Measurements from ENCODE around the gene TJAP1.
"Not testable (repeated sequence)": the region's sequence is repeated elsewhere in the genome, so short reads cannot be mapped to it uniquely, and the experiment has no call there.

TJAP1 gene

DNA sequence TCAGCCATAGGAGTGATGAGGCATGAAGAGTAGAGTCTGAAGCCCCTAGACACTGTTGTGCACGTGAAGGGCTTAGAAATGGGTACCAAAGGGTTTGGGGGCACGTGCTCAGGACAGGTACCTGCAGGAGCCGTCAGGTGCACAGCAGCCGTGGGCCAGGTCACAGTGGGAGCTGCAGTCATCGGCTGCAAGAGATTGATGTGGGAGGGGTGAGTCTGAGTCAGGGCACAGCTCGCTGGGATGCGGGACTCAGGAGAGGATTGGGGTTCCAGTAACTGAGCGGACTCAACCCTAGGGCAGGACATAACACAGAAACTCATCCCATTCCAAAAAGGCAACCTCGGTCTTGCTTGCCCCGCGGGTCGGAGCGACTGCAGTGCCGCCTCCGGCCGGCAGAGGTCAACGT lies 23.1 kb upstream of the TJAP1 start:
- DNase-seq: no peak

DNA sequence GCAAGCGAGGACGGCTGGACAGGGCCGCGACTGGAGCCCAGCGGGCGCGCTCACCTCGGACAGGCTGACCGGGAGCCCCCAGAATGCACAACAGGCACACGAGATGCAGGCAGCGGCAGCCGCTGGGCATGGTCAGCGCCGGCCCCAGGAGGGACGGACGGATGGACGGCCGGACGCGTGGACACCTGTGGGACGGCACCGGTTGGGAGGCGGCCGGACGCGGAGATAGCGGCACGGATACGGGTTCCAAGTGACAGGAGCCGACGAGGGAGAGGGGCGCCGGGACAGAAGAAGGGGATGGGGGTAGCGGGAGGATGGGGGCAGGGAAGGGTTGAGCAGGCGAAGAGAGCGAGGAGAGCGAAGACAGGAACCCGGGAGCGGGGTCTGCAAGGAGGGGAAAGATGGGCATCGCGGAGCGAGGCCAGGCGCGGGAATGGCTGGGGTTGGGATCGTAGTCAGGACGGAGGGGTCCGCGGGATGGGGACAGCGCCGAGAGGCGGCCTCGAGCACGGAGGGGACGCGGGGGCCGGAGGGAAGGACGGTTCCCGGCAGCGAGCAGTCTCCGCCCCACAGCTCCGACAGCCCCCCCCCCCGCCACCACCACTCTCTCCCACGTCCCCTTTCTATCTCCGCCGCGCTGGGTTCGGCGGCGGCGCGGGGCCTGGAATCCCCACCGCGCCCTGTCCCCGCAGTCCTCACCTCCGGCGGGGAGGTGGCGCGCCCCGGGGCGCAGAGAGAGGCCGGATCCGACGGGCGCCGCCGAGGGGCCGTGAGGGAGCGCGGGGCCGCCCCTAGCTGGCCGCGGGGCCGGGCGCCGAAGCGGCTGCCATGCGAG lies 22.5 kb upstream of the TJAP1 start:
- peak; percentile 57 for DNase-seq

DNA sequence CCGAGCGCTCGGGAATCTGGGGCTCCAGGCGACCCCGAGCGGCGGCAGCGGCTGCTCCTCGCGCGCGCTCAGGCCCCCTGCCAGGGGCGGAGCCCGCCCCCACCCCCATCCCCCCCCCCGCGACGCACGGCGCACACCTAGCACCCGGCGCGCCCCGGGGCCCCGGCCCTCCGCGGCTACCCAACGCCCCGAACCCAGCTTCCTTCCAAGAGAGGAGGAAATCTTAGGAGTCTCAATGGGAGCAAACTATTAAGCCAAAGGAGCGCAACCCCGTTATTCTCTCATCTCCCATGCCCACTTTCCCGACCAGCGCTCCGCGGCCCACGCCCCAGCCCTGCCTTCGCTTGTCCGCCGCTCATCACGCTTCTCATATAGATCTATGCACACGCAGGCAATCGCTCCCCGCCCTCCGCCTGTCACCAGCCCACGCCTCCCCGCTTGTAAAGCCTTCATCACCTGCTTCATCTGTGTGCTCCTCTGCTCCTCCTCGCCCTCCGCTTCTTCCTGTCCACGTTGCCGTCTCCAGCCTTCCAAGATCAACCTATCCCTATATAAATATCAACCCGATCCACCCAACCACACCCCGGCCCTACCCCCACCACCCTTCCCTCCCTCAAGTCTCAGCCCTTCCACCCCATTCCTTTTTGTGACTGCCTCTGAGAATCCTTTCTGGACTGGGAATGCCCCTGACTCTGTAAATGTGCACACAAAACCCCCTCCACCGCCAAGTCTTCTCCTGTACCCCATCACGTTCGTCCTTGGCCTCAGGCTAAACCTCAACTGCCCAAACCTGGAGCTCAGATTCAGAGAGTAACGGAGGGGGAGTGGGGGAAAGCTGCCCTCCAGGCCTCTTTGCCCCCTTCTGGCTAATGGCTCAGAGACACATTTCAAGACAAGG lies 21.6 kb upstream of the TJAP1 start, which contains the start of gene DLK2:
Gene DLK2 (minus strand): TSS at position 18 of the 898 bp plus-strand sequence. CDS start 723 bp downstream, outside the sequence.
- DNase-seq: peak; percentile 2

DNA sequence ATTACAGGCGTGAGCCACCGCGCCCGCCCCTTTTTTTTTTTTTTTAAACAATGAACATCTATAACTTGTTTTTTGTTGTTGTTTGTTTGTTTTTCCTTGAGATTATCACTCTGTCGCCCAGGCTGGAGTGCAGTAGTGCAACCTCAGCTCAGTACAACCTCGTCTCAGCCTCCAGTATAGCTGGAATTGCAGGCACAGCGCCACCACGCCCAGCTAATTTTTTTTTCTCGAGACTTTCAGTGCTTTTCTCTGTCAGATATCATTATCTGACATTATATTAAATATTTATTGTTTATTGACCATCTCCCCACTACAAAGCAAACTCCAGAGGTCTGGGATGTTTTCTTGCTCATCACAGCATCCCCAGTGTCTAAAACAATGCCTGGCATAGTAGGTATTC lies 19.7 kb upstream of the TJAP1 start:
- DNase-seq: no peak

DNA sequence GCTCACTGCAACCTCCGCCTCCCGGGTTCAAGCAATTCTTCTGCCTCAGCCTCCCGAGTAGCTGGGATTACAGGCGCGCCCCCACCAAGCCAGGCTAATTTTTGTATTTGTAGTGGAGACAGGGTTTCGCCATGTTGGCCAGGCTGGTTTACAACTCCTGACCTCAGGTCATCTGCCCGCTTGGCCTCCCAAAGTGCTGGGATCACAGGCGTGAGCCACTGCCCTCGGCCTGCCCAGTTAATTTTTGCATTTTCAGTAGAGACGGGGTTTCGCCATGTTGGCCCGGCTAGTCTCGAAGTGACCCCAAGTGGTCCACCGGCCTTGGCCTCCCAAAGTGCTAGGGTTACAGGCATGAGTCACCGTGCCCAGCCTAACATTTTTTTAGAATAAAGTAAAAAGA lies 19.2 kb upstream of the TJAP1 start:
- not testable (repeated sequence) for DNase-seq

DNA sequence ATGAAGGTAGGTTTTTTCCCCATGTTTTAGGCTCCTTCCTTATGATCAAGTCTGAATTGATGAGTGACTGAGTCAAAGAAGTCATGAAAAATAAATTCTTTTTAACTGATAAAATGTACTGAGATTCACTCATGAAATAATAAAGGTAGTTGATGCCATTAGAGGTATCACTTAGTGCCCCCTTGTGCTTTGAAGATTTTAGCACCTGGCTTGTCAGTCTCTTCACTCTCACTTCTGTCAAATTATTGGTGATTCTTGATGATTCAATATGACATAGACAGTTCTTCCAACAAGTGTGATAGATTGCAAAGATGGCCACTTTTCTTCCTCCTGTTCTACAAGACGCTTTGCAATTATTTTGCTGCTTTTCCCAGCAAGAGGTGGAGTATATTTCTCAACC lies 17.8 kb upstream of the TJAP1 start:
- DNase-seq: no peak

DNA sequence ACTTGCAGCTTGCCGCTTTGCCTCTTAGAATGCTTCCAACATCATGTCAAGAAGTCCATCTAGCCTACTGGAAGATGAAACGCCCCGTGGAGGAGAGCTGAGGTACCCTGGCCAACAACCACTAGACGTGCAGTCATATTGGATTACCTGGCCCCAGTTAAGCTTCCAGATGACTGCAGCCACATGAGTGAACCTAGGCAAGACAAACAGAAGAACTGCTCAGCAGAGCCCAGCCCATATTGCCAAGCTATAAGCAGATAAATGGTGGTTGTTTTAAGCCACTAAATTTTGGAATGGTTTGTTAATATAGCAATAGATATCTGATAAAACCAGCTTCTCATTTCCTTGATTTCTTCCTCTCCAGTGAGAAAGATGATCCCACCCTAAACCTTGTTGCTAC lies 17.3 kb upstream of the TJAP1 start:
- no peak for DNase-seq

DNA sequence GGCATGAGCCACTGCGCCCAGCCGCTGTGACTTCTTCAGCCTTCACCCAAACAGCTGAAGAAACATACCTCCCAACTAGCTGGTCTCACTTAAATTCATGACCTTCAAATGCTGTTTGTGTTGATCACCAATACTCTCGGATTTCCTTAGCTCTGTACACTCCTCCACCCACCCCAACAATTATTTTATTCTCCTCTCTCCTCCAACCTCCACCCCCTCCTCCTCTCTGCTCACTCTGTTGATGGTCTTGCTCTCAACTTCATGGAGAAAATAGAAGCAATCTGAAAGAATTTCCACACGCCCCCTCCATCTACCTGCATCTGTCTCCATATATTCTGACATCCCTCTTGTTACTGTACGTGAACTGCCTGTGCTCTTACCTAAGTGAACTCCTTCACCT lies 15.4 kb upstream of the TJAP1 start:
- no peak for DNase-seq

DNA sequence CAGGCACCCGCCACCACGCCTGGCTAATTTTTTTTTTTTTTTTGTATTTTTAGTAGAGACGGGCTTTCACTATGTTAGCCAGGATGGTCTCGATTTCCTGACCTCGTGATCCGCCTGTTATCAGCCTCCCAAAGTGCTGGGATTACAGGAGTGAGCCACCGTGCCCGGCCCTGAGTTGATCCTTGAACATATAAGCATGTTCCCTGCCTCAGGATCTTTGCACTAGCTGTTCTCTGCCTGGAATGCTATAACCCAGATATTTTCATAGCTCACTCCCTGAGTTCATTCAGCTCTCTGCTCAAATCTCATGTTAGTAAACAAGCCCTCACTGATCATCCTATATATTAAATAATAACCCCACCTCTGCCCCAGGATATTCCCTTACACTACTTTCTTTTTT lies 13.0 kb upstream of the TJAP1 start:
- no peak for DNase-seq

DNA sequence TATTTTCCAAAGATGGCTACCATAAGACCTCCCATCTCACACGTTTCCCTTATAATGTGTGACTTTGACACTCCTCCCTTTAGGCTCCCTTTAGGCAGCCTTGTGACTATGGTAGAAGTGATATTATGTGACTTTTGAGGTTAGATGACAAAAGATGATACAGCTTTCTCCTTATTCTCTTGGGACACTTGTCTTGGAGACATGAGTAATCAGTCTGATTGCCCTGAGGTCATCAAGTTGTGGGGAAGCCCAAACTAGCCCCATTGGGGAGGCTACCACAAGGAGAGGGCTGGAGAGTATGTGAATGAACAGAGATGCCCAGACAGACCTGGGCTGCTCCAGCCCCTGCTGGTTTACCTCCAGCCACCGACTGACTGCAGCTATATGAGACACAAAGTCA lies 11.4 kb upstream of the TJAP1 start:
- DNase-seq: no peak

DNA sequence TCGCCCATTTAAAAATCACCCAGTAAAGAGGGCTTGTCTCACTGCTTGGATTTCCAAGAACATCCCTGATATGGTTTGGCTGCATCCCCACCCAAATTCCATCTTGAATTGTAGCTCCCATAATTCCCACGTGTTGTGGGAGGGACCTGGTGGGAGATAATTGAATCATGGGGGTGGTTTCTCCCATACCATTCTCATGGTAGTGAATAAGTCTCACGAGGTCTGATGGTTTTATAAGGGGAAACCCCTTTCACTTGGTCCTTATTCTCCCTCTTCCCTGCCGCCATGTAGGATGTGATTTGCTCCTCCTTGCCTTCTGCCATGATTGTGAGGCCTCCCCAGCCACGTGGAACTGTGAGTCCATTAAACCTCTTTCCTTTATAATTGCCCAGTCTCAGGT lies 10.1 kb upstream of the TJAP1 start:
- DNase-seq: not testable (repeated sequence)

DNA sequence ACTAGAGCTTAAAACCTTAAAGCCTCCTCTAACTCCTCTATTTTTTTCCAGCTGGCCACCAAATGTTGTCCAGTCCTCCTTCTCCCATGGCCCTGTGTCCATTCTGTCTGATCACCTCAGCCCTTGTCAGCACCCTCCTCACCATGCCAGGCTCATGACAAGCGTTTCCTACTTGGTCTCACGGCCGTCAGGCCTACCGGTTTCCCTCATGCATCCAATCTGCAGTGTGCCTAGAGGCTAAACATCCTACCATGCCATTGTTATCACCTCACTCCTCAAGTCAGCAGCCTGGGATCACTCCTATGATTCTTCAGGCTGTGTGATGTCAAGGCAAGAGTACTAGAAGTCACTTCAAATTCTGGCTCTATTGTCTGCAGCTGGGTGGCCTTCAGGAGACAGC lies 9.6 kb upstream of the TJAP1 start:
- DNase-seq: no peak

DNA sequence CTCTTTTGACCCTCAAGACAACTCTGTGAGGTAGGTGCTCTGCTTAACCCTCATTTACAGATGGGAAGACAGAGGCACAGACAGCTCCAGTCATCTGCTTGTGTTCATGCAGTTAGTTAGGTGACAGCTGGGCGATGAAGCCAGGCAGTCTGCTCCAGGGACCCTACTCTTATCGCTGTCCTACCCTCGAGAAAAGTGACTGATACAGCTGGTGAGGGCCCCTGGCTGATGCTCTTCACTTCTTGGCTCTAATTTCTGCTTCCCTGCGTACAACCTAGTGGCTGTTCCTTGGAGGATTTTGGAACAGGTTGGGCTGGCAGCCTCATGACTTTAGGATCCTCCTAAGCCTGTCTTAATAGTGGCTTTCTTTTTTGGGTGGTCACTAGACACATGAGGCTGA lies 9.1 kb upstream of the TJAP1 start:
- DNase-seq: no peak

DNA sequence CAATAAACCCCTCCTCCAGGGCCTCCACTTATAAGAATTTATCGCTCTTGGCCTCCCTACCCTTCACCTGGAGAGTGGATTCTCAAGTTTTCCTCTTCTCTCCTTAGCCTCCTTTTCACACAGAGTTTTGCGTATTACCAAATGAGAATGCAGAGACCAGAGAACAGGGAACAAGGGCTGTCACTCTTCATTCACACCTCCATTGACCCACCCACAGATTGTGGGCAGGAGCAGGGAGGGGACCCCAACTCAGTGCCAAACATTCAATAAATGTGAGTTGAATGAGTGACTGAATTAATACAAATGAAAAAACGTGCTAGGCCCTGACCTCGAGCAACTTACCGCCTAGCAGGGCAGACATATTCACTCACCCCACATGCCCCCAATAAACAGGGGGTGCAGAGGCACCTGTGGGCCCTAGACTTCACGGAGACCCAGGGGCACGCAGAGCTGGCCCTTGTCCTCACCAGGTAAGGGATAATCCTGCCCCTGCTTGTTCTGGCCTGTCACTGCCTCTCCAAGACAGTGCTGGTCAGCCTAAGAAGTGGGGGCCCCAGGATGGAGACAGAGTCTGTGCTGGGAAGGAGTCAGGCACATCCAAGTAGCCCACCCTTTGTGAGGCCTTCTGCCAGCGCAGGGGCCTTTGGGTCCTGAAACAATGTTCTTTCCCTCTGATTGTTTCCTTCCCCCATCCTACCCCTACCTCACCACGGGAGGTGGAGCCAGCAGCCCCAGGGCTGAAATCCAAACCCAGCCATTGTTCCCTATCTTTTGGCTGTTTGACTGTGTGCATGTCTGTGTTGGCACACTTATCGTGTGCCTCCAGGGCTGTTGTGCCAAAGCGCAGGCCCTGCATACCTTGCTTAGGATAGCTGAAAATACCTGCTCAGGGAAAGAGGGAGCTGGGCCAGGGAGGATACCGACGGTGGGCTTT lies 8.4 kb upstream of the TJAP1 start:
- DNase-seq: no peak

DNA sequence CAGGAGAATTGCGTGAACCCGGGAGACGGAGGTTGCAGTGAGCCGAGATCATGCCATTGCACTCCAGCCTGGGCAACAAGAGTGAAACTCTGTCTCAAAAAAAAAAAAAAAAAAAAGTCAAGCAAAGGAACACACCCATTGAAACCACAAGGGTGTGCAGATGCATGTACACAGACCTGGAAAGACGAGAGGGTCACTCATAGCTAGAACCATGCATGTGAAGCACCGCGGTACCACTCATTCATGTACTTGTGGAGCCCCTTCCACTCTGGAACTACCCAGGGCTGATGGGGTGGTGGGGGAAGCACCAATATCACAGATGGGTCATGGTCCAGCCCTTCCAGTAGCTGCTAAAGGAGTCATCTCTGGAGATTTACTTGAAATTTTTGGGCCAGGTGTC lies 7.4 kb upstream of the TJAP1 start:
- DNase-seq: no peak

DNA sequence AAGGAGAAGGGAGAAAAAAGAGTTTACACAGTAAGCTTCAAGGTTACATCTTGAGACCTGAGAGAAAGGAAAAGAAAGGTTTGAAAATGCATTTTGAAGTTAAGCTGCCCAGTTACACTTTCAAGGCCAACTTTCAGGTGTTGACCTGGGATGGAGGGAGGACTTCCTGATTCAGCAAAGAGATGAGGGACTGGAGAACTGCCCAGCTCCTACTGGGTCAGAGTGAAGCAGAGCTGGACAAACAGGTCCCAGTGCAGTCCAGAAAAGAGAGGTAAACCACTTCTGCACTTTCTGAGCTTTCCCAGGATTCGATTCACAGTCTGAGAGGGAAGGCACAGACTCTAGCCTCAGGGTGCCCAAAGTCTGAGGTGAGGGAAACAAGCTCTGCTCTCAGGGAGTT lies 6.0 kb upstream of the TJAP1 start:
- DNase-seq: no peak

DNA sequence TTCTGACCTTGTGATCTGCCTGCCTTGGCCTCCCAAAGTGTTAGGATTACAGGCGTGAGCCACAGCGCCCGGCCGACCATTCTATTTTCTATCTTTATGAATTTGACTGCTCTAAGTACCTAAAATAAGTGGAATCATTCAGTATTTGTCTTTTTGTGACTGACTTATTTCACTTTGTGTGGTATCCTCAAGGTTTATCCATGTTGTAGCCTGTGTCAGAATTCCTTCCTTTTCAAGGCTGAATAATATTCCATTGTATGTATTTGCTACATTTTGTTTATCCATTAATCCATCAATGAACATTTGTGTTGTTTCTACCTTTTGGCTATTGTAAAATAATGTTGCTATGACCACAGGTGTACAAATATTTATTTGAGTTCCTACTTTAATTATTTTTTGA lies 4.9 kb upstream of the TJAP1 start:
- DNase-seq: no peak

DNA sequence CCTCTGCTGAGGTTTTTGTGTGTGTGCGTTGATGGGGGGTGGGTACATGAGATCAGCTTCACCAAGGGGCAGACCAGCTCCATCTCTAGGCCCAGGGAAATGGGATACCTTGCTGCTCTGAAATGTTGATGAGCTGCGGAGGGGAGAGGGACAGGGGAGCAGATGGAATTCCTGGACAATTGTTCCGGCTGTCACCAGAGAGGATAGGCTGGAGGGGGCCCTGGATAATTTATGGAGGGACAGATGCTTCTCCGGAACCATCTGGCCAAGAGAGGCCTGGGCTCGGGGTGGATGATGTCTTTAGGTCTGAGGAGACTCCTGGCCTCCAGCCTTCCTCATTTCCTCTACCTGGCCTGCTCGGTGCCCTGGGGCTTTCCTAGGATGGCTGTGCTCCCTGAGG lies 1.9 kb upstream of the TJAP1 start:
- no peak for DNase-seq

DNA sequence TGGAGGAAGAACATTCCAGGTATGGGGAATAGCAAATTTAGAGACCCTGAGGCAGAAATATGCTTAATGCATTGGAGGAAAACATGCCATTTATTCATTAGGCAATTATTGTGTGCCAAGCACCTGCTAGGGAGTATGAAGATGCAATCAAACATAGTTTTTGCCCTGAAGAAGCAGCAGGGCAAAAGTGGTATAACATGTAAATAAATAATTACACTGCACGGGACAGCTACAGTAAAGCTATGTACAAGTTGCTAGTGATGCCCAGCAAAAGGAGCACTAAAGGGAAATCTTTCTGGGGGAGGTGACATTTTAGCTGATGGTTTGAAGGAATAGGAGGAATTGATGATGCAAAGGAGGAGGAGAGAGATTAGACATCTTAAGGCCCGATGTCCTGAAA lies 624 bp upstream of the TJAP1 start:
- no peak for DNase-seq

DNA sequence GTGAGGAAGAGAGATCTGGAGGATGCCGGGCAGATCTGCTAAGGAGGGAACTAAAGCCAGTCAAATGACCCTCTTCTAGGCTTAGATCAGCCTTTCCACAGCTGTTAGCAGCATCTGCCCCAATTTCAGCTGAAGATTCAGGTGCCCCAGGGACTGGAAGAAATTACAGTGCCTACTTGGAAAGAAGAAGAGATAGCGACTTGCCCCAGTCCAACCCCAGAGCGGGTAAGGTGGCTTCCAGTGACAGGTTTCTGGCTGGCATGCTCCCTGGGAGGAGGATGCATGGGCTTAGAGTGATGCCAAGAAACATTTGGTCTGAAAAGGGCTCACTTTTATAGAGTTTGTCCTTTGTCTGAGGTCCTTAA lies 620 bp downstream of the TJAP1 start:
- DNase-seq: no peak

DNA sequence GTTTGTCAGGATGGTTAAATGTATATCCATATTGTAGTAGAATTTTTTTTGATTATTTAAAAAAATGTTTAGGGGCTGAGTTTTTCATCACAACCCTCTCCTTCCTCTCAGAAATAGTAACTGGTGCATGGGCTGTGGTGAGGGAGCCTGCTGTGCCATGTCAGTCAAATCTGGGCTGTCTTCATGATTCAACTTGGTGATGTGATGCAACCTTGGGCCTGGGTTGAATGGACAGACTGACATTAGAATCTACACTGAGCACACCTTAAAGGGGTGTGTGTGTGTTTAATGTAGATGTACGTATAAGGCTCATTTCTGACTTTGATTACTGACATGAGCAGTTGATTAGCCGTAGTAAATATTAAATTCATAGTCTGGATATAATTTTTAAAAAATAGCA lies 3.7 kb downstream of the TJAP1 start:
- DNase-seq: no peak

DNA sequence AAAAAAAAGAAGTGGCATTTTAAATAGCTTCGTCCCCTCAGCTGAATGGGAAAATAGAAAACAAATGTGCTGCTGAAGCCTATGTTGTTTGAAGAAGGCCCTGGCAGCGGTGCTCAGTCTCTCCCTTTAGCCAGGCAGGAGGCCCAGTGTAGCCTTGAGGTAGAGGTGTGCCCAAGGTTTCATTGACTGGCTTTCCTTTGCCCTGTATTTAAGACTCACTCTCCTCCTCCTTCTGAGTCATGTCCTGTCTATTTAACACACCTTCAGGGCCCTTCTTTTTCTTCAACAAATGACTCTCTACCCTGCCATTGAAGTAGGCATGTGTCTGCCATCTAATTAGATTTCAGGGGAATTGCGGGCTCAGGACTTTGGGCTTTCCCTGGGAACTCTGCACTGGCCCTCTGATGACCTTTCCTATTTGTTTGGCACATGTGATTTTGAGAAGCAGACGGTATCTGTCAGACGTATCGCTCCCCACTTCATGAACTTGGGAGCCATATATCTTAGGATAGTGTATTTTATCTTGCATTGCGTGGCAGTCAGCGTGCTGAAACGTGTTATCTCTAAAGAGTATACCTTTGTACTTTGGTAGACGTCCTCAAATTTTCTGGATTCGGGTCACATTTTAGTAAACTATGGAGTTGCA lies 4.3 kb downstream of the TJAP1 start:
- DNase-seq: no peak
